HT-29 (cell line): ENCODE results near the gene ALX1. TPM values are rescaled to one million over a fixed set of nuclear protein-coding genes. Genes with fewer than 3 reads are reported as not detected.

Experiments
- DNase-seq: peaks from one replicate; pipeline ENCODE4 v3.0.0-alpha.2; 2015; ENCODE audit warnings: low spot score
- total RNA-seq: library from RNA; depleted of rRNA; stranded (reverse); fragments of >200 nt; shearing (Covaris generic); gene quantifications from 2 replicates; pipeline ENCODE4 v1.2.3, GENCODE V29; 2014; rRNA removed

Gene ALX1
- total RNA-seq = not detected in 2 replicates

DNA sequence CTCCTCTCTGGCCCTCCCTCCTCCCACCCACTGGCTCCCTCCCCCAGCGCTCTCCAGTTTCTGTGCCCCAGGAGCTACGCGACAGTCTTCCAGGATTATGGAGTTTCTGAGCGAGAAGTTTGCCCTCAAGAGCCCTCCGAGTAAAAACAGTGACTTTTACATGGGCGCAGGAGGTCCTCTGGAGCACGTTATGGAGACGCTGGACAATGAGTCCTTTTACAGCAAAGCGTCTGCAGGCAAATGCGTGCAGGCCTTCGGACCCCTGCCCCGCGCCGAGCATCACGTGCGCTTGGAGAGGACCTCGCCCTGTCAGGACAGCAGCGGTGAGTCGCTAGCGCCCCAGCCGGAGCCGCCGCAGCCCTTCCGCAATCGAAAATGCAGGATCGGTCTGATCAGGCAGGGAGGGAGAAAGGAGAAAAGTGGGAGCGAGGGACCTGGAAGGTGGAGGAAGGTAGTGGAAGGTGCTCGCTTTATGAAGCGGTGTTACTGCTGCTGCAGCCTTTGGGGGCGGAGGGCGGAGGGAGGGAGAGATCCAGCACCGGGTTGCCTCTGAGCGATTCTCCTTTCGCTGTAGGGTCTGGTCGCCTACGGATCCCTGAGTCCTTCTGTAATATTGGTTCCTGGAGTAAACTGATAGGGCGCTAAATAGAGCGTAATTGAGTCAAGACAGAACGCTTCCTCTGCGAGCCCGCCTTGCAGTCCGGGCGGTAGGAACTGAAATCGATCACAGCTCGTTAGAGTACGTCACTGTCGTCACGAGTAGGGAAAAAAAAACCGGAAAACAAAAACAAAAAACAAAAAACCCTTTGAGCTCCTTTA, at the start of gene ALX1:
Gene ALX1 (plus strand): TSS at position 56 of the 819 bp plus-strand sequence. CDS start 42 bp downstream, at position 98.
- DNase-seq = no peak

DNA sequence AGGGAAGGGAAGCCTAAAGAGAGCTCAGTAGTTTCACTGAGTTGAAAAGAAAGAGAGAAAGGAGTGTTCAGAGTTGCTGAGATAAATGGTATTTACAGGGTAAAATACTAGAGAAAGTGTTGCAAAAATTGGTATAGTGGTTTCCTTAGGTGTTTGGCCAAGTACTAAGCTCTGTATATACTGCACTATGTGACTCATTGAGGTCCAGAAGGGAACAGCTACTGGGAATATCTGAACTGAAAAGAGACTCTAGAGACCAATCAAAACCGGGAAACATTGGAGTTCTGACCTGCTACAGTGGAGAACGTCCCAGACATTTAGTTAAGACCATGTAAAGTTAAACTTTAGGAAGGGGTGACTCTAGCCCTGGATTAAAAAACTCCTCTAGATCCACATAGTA, 42.7 kb upstream of the ALX1 start:
- DNase-seq = no peak

DNA sequence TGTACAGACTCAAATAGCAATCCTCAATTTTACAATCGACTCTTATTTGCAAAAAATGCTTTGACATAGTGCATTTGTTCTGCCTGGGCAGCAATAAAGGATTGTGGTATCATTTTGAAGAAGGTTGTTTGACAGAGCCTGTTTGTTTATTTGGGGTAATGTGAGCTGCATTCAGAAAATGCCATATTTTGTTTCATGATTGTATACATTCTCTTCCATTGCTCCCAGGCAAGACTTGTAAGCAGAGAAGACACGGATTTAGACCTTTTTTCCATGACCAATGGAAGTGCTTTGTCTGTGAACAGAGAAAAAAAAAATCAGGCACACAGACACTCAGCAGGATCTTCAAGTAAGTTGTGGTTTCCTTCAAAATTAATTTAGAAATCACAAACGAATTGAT, 35.5 kb upstream of the ALX1 start:
- DNase-seq = no peak

DNA sequence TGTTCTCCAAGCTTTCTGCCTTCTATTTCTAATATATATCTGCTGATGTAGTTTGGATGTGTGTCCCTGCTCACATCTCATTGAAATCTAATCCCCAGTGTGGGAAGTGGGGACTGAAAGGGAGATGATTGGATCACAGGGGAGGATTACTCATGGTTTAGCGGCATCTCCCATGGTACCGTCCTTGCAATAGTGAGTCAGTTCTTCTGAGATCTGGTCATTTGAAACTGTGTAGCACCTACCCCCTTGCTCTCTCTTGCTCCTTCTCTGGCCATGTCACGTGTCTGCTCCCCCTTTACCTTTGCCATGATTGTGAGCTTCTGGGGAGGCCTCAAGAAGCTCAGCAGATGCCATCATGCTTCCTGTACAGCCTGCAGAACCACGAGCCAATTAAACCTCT, 26.2 kb upstream of the ALX1 start:
- DNase-seq = no peak

DNA sequence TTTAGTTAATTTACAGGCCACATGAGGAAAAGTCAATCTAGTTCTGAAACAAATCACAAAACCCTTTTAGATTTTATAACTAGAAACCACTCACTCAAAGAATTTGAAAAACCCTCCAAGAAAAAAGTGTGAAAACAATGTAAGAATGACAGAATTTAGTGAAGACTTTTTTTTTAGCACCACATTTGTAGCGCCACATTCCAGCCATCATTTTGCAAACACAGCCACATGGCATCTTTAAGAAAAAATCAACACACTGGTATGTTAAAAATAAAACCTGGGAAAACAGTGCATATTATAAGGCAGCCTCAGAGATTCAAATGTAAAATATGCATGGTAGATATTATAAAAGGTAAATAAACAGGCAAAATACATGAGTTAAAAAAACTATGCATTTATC, 22.3 kb upstream of the ALX1 start:
- no peak for DNase-seq

DNA sequence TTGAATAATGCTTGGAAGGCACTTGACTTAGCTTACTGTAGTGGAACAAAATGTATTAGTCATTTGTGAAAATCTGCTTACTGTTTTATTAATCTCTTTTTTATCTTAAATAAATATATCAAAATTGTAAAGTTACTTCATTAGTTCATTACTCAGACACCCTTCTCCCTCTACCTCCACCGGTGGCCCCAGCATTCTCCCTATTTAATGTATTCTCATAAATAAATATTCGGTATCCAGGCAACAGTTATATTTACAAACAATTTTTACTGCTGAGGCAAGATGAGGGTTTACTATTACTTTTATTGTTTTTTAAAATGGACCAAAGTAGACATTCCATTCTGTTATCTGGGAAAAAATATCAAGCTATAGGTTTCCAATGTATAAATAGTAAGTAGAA, 19.6 kb upstream of the ALX1 start:
- no peak for DNase-seq

DNA sequence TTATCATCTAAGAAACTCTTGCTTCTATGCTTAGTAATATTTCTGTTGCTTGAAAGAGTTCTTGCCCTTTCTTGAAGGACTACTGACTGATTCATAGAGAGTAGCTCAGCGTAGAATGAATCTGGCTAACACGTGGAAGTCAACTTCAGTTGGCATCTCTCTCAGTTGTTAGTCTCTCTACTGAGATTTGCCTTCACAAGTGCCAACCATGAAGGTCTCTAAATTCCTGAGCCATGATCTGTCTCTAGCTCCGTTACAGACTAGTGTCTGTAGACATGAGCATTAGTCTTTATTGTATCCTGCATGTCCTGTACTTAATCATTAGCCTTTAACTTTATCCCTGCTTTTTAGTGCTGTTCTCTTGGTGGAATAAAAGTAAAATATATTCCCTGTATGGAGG, 19.1 kb upstream of the ALX1 start:
- DNase-seq = no peak

DNA sequence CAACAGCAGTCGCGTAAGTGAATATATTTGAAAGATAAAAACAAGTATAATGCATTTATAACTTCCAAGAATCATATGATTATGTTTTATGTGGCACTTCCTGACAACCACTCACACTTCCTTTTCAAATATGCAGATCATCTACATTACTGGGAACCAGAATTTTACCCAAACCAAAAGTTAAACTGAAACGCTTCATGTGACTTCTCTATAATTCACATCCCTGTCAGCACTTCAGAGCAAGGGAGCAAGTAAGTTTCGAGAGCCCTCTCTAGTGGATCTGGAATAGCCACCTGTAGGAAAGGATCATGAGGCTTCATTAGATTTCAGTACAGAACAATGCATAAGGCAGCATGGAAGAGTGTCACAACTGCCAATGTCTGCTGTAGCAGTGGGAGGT, 13.7 kb upstream of the ALX1 start:
- no peak for DNase-seq

DNA sequence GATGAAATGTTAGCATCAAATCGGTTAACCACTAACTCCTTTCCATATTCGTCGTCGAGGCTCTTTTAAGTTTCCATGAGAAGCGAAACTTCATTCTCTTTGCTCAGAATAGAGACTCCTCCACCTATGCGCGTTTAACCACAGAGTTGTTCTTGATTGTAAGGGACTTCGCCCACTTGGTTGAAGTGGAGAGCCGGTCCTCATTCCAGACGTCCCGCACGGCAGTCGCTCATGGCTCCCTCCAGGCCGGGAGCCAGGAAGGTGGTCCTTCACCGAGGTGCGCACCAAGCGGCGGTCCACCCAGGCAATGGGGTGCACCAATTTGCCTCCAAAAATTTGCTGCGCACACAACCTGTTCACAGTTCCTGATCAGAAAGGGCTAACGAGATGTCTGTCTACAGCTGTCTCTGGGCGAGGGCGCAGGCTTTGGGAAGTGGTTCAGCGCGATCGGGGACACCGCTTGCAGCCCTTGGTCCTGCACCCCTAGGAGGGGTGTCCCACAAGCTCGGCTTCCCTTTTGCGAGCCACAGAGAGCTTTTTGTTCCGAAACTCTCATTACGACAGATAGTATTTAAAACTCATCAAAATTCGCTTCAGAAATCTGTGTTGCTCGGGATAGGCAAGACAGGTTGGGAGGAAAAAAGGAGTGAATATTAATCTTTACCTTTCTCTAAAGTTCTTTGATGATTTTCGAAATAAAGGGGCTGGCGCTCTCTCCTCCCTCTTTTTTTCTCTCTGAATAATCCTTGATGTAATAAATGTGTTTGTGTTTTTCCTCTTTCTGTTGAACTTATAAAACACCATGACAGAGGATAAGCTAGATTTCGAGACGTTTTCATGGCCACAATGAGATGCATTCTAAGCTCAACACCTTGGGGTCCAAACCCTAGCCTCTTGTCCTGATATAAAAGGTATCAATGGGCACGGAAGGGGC, 6.4 kb upstream of the ALX1 start:
- DNase-seq = no peak

DNA sequence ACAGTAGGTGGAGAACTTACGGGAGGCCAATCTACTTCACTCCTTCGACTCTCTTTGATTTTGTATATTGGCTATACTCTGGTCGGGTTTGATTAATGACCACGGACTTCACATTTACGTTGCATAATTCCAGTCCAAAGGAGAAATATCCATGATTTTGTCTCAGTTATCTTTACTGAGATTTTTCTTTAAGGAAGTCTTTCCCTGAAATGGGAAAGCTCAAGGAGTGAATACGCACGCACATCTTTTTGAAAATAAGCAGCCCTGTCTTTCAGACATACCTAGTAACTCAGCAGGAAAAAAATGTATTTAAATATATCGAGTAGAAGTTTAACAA, 5.7 kb upstream of the ALX1 start:
- no peak for DNase-seq

DNA sequence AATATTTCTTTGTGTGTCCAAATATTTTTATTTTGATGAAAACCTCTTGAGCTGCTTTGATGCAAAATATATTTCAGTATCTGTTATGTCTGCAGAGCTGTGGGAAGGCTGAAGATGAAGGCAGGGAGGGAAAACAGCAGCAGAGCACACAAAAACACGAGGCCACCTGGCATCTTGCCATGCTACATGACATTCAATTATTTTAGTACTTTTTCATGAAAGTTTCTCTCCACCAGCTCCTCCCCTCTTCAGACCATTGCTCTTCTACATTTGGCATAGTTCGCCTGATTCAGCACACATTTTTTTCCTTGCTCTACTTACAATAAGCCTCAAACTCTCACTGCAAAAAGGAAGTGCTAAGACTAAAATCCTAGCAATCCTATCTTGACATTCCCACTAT, 4.6 kb upstream of the ALX1 start:
- no peak for DNase-seq

DNA sequence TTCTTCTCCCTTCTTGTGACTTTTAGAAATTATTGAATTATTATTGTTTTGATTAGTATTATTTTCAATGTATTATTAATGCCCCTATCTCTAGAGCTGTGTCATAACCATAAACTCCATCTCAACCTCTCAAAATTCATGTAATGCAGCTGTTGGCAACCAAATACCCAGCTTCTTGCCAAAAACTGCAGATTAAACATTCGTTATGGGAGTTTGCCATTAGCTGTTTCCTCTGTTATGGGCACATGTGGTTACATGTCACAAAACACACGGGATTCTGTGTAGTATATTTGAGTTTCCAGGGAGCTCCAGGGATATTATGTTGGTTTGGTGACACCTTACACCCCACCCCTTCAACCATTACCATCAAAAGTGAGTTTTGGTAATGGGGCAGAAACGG, 2.8 kb upstream of the ALX1 start:
- DNase-seq = no peak

DNA sequence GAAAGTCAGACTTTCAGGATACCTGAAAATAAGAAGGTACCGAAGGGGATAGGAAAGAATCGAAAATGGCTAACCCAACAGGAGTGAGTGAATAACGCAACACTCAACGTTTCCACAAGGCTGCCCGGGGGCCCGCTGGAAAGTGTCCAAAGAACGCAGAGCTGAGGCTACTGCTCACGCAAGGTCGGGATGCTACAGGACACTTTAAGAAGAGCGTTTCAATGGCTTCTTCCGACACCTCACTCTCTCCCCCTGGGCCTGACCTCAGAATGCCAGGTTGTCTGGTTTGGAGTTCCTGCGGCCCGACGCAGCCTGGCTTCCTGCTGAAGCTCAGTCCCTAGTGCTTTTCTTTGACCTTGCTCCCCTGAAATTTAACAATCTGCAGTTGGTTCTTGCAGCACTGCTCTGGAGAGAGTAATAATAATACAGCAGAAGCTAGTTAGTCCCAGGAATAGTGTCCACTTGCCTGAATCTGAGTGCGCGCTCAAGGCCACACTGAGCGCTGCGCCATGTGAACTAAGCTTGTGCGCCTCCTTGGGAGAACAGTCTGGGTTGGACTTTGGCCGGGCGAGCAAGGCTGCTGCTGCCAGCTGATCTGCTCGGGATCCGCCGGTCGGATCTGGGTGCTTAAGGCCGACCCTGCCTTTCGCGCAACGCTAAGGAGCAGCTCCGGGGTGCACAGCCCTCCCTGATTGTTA, 2.0 kb upstream of the ALX1 start:
- no peak for DNase-seq

DNA sequence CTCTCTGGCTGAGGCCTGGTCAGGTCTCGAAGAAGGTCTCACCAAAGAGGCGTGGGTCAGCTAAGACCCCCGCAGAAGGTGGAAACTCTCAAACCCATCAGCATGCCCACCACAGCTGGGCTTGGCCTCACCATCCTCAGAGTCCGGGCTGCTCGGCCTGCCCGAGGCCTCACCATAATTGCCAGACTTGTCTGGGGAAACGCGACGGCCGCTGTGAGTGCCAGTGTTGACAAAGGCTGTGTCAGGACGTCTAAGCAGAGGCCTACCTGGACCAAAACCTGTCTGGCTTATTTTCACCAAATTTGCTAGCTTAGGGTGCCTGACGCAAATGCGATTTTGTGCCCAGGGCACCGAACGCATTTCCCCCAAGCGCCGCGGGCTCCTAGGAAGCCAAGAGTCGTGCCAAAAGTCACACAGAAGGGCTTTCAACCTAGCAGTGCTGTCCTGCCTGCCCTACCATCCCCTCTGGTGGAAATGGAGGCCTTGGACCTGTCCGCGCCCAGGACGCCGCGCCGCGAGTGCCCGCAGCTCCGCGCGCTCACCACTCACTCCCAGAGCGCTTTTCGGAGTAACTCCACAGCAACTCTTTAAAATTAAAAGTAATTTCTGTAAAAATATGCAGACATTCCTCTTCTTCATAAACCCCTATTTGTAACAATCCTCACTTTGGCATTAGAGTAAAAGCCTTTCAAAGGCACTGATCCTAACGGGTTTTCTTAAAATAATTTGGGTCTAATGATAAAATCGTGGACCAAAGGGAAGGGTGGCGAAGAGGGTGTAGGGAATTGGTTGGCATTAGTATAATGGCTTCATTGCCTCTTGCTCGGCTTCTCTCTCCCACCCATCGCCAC, 1.2 kb upstream of the ALX1 start:
- no peak for DNase-seq

DNA sequence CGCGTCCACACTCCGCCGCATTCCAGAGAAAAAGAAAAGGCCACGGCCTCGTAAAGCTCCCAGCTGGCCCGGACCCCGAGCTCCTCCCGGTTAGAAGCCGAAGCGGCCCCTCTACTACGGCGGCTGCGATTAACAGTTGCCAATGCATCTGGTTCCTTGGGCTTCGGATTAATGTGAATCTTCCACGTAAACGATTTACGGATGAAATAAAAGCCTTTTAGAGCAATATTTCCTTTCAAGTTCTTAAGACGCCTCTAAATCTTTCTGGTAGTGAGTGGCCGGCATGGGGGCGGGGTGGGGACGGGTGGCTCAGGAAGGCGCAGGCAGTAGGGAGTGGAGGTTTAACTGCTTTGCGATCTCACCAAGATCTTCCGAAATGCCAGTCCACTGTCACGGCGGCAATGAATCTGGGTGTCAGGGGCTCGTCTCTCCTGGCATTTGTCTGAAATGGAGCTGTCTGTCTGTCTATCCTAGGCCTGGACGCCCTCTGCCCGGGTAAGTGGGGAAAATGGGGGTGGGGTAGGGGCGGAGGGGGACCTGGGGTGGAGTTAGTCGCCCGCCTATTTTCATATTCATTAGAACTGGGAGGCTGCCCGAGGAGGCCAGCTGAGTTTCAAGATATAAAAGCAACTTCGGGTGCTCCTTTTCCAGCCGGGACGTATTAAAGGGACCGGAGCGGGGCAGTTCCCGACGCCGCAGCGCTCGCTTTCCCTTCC, 413 bp upstream of the ALX1 start:
- DNase-seq = no peak

DNA sequence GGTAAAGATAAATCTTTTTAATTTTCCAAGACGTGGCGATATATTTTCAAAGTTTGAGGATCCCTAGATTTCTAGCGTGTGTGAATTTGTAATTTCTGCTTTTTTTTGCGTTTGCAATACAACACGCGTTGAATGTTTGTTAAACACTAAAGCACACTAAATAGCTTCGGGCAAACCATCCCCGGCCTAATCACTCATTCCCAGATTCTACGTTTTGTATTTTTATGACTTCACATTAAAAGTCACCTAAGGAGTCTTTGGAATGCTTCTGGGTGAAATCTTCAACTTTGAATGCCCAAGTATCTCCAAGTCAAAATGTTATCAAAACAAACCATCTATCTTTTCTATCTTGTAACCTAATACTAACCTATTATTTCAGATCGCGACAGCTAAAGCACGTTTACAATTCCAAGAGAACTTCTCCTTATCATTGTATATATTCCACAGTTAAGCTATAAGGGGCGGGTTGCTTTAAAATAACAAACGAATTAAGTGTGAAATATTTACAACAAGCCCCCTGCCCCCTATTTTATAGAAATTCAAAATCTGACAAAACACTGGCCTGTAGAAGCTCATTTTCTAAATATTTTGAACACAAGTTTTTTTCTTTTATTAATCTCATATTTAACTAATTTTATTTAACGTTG, 1.1 kb downstream of the ALX1 start:
- DNase-seq = no peak

DNA sequence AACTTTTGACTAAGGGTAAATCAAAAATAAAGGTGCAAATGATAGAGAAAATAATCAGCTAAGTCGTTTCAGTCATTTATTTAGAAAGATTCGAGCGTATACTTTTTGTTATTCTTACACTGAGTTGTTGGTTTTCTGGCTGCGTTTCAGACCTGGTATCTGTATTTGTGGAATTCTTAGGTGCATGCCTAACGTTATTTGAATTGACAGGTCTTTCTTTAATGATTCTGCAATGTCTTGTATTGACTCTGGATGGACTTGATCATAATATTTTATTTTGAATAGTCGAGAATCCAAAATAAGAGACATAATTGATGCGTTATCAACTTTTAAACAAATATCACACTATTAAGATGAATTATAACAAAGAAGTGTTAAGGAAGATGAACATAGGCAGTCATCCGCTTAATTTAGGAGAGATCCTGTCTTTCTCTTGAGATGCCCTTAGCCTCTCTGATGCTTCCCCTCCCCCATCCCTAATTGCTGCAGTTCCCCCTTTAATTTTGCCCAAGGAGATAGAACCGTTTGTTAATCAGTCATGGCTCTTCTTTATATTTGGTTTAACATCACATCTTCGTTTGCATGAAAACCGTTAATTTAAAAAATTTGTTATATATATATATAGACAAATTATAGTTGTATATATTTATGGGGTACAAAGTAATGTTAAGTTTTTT, 1.8 kb downstream of the ALX1 start:
- no peak for DNase-seq

DNA sequence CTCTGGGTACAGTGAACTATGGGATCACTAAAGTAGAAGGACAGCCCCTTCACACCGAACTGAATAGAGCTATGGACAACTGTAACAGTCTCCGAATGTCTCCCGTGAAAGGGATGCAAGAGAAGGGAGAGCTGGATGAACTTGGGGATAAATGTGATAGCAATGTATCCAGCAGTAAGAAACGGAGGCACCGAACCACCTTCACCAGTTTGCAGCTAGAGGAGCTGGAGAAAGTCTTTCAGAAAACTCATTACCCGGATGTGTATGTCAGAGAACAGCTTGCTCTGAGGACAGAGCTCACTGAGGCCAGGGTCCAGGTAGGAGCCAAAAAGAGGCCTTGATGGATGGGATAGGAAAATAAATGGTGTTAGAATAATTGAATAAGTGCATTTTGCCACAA, 3.5 kb downstream of the ALX1 start:
- DNase-seq = no peak

DNA sequence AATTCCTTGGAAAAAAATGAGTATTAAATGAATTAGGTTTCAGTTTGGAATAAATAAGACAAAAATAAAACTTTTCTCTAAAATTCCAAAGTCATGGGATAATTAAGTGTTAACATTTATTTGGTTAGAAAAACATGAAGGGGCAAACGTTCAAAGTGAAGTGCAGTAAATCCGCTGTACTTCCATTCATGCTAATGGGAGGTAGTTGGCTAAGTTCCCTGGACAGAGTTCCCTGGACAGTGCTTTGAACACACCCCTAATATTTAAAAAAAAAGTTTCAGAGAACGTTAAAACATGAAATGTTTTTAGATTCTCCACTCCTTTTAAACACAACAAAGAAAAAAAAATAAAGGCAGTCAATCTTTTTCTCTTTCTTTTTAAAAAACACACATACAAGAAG, 16.3 kb downstream of the ALX1 start:
- no peak for DNase-seq

DNA sequence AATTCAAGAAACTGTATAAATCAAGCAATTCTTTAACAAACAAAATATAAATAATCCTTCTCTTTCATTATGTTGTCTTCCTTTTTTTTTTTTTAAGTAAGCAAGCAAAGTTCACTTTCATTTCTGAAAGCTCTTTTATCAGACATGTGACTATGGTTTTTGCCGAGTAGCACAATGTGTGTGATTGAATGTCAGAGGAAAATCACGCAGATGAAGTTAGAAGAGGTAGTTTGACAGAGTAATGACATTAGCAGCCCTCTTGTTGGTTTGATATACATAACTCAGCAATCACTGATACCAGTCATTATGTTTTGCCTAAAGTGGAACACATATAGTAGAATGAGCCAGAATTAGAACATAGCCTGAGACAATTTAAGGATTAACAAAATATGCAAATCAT, 19.0 kb downstream of the ALX1 start:
- no peak for DNase-seq
